Duodenal mucosa (tissue), 2 donors: ENCODE data around the gene CTDP1.

Source experiments
- H3K27ac ChIP-seq: one replicate; pipeline ENCODE4 v1.7.0; 2013; ENCODE audit warnings: low read depth, low read length
- H3K27me3 ChIP-seq, 2 donors: one replicate each; pipeline ENCODE4 v1.7.0; 2013; ENCODE audit warnings: low read length in 2 of 2, control low read depth in 1 of 2; ENCODE audit not compliant: insufficient read depth in 2 of 2, control insufficient read depth in 1 of 2
- H3K36me3 ChIP-seq, 2 donors: one replicate each; pipeline ENCODE4 v1.7.0; 2013; ENCODE audit warnings: low read length in 2 of 2, control low read depth in 1 of 2; ENCODE audit not compliant: insufficient read depth in 2 of 2, control insufficient read depth in 1 of 2
- H3K4me1 ChIP-seq, 2 donors: one replicate each; pipeline ENCODE4 v1.7.0; 2013; ENCODE audit warnings: low read length in 2 of 2, control low read depth in 1 of 2; ENCODE audit not compliant: insufficient read depth in 2 of 2, control insufficient read depth in 1 of 2
- H3K4me3 ChIP-seq, 2 donors: one replicate each; pipeline ENCODE4 v1.7.0; 2013; ENCODE audit warnings: low read length in 2 of 2, low read depth in 1 of 2
- H3K9ac ChIP-seq, 2 donors: one replicate each; pipeline ENCODE4 v1.7.0; 2013; ENCODE audit warnings: low read length in 2 of 2, low read depth in 1 of 2
- H3K9me3 ChIP-seq, 2 donors: one replicate each; pipeline ENCODE4 v1.7.0; 2013; ENCODE audit warnings: low read length in 2 of 2, control low read depth in 1 of 2; ENCODE audit not compliant: control insufficient read depth in 1 of 2

CTDP1 gene

DNA sequence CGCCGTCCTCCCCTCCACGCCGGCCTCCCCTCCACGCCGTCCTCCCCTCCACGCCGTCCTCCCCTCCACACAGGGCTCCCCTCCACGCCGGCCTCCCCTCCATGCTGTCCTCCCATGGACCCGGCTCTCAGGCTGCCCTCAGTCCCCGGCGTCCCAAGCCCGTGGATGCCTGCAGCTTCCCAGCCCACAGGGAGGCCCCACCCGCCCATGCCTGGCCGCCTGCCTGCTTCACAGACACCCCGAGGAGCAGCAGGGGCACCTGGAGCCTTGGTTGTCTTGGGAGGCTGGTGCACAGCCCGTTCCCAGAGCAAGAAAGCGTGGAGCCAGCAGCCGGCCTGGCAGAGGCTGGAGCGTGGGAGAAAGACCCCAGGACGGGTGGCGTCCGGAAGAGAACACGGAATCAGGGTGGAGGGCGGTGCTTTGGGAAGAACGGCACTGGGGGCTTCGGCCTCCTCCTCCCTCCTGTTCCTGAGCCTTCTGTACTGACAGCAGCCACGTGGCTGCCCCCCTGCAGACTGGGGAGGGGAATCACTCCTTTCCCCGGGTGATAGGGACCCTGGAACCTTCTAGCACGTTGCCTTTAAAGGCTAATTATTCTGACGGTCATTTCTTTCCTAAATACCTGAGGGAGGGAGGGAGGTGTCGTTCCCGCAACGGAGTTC lies 92.0 kb downstream of the CTDP1 start:
- no peaks in the 10 kb centered on the region for H3K27me3 ChIP-seq
- H3K9ac ChIP-seq, result no peak overlapping the region
- no peaks in the 10 kb centered on the region for H3K4me1 ChIP-seq
- H3K9me3 ChIP-seq, result peaks cover 0 to 5% of the 10 kb centered on the region in 2 donors
- H3K36me3 ChIP-seq, result no peaks in the 10 kb centered on the region
- no peak overlapping the region for H3K27ac ChIP-seq
- no peak overlapping the region for H3K4me3 ChIP-seq

GRCh38 chr18:79772108-79772864 lies 92.7 kb downstream of the CTDP1 start:
- no peaks in the 10 kb centered on the region for H3K27me3 ChIP-seq
- no peaks in the 10 kb centered on the region for H3K36me3 ChIP-seq
- H3K4me1 ChIP-seq, result no peaks in the 10 kb centered on the region
- H3K9ac ChIP-seq, result no peak overlapping the region
- H3K9me3 ChIP-seq, result peaks cover 0 to 5% of the 10 kb centered on the region in 2 donors
- no peak overlapping the region for H3K4me3 ChIP-seq
- no peak overlapping the region for H3K27ac ChIP-seq

DNA sequence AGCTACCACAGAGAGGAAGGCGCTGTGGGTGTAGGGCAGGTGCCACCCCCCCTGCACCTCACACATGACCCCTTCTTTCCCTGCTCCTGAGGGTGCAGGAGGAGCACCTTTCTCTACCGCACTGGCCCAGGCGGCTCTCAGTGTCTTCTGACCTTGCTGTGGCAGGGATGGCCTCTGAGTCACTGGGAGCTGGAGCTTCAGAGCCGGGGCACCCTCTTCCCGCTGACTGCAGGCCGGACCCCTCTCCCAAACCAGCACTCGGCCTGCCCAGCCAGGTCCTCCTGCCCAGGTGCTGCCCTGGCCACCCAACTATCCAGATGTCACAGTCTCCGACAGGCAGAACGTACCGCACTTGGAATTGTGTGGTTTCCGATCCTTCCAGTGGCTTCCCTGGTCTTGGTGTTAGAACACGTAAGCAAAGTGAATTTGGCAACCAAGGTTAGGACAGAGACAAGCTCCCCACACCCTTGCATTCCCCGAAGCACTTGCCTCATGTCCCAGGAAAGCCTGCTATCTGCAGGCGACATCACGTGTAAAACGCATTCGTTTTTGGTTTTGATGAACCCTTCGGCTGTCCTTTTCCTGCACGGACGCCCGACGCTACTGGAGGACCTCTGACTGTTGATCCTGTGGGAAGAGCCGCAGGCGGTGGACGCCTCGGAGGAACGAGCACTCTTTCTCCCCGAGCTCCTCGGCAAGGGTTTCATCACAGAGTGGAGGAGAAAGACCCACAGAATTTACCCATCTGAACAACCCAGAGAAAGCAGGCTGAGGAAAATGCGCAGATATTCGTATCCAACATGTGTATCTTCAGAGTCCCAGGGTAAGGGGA lies 93.5 kb downstream of the CTDP1 start:
- no peaks in the 10 kb centered on the region for H3K4me1 ChIP-seq
- no peaks in the 10 kb centered on the region for H3K36me3 ChIP-seq
- H3K4me3 ChIP-seq, result no peak overlapping the region
- H3K9me3 ChIP-seq, result peaks cover 0 to 2% of the 10 kb centered on the region in 2 donors
- no peak overlapping the region for H3K9ac ChIP-seq
- no peaks in the 10 kb centered on the region for H3K27me3 ChIP-seq
- H3K27ac ChIP-seq, result no peak overlapping the region

DNA sequence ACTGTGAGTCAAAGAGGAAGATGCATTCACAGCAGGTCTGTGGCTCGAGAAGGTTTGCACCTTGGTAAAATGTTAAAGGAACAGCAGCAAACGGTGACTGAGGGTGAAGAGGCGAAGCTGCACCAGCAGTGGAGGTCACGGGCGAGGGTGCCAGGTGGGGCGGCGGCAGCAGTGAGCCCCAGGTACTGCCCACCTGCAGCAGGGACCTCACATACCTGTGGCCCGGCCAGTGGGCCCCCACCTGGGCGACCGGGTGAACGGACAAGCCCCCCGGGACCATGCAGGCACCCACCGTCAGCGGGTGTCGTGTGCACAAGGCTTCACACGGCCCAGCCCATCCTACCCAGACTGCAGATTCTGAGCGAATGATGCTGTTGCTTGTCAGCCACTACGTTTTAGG lies 94.5 kb downstream of the CTDP1 start:
- Histone ChIP-seq H3K27ac (no peak overlapping the region), H3K9me3 (no peaks in the 10 kb centered on the region), H3K27me3 (no peaks in the 10 kb centered on the region), H3K36me3 (no peaks in the 10 kb centered on the region), H3K4me1 (no peaks in the 10 kb centered on the region), H3K9ac (no peak overlapping the region), H3K4me3 (no peak overlapping the region)

- Histone ChIP-seq H3K27ac (no peak overlapping the region), H3K4me3 (no peak overlapping the region), H3K27me3 (no peaks in the 10 kb centered on the region), H3K4me1 (no peaks in the 10 kb centered on the region), H3K9me3 (no peaks in the 10 kb centered on the region), H3K36me3 (no peaks in the 10 kb centered on the region), H3K9ac (no peak overlapping the region)
Measured at GRCh38 chr18:79775441-79776221, 96.0 kb downstream of the CTDP1 start.

GRCh38 chr18:79776674-79777073 lies 97.1 kb downstream of the CTDP1 start:
- Histone ChIP-seq H3K36me3 (no peaks in the 10 kb centered on the region), H3K27me3 (no peaks in the 10 kb centered on the region), H3K4me3 (no peak overlapping the region), H3K4me1 (no peaks in the 10 kb centered on the region), H3K9me3 (no peaks in the 10 kb centered on the region), H3K27ac (no peak overlapping the region), H3K9ac (no peak overlapping the region)

DNA sequence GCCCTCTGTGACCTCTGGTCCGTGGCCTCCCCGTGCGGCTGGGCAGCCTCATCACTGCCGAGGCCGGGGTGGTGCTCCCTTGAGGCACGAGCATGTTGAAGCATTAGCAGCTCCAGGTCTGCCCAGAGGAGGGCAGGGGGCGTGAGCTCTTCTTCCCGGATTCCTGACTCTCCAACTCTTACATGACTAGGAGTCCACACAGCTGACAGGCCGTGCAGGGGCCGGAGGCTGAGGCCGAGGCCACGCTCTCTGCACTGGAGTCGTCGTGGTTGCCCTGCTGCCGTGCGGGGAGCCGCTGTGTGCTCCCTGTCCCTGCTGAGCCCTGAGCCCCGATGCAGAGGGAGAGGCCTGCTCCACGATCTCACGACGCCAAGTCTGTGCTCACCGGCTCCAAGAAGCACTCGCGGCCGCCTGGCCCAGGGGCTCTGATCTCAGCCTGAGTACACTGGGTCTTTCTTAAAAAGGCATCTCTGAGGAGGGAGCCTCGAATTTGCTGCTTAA lies 98.7 kb downstream of the CTDP1 start:
- H3K4me1 ChIP-seq, result no peaks in the 10 kb centered on the region
- no peaks in the 10 kb centered on the region for H3K9me3 ChIP-seq
- no peak overlapping the region for H3K27ac ChIP-seq
- H3K4me3 ChIP-seq, result no peak overlapping the region
- H3K27me3 ChIP-seq, result no peaks in the 10 kb centered on the region
- H3K36me3 ChIP-seq, result no peaks in the 10 kb centered on the region
- no peak overlapping the region for H3K9ac ChIP-seq

DNA sequence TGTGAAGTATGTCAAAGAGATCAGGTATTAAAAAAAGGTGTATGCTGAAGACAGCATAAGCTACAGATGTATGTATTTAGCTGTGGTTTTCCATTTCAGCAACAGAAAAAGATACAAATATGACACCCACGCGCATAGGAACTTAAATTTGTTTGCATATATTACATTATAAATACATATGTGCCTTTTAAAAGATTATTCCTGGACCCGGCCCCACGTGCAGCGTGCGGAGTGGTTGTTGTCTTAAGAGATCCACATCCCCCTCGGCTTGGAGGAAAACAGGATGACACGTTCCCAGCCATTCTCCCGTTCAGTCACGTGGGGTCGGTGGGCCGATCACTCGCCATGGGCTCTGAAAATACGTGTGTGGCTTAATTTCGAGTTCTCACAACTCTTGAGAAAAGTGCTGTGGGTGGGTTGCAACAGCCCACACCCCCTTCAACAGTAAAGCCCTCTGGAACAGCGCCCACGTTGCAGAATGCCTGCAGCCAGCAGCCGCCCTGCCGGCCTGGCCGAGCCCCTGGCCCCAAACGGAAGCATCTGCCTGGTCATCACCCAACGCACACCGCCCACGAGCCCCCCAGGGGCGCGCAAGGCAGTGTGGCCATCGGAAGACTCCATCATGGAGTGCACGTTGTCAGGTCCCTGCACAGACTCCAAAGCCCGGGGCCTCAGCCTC lies 99.6 kb downstream of the CTDP1 start:
- no peaks in the 10 kb centered on the region for H3K4me1 ChIP-seq
- H3K9ac ChIP-seq, result no peak overlapping the region
- H3K36me3 ChIP-seq, result no peaks in the 10 kb centered on the region
- H3K27me3 ChIP-seq, result no peaks in the 10 kb centered on the region
- H3K27ac ChIP-seq, result no peak overlapping the region
- no peak overlapping the region for H3K4me3 ChIP-seq
- no peaks in the 10 kb centered on the region for H3K9me3 ChIP-seq

DNA sequence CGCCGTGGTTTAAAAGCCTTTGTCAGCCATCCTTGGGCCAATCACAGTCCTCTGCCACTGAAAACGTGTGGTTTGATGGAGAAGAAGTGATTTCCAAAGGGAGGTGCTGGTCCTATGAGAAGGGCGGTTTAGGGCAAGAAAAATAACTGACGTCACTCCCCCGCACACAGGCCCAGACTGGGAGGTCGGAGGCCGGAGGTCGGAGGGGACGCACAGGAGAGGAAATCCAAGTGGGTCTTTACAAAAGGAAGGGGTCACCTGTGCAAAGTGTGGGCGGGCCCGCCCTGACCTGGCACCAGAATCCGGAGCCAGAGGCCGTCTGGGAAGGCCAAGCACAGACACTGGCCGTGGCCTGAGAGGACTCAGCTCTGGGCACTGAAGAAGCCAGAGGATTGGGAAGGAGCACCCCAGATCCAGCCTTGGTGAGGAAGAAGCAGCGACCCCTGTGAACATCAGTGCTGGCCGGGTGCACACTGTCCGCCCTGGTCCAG lies 100.1 kb downstream of the CTDP1 start:
- no peaks in the 10 kb centered on the region for H3K27me3 ChIP-seq

More for the DNA sequence above, 100.1 kb downstream of the CTDP1 start:
- Histone ChIP-seq H3K9me3 (no peaks in the 10 kb centered on the region), H3K4me3 (no peak overlapping the region), H3K4me1 (no peaks in the 10 kb centered on the region), H3K36me3 (no peaks in the 10 kb centered on the region), H3K27ac (no peak overlapping the region), H3K9ac (no peak overlapping the region)
